ENCODE results near the gene OSBPL2.

- TF ChIP-seq CBFB (CRISPR knock-in tag; IDR thresholded peaks at IDR 0.05; ENCODE audit: low read depth) (no peak), ATF3 (CRISPR knock-in tag; conservative IDR thresholded peaks at IDR 0.05) (no peak), ATF1 (CRISPR knock-in tag; IDR thresholded peaks at IDR 0.05) (no peak), CTCF (IDR thresholded peaks at IDR 0.05) (no peak), SMAD3 (CRISPR knock-in tag; IDR thresholded peaks at IDR 0.05; ENCODE audit: borderline replicate concordance) (no peak), USF2 (CRISPR knock-in tag; IDR thresholded peaks at IDR 0.05) (no peak), ZBTB43 (CRISPR knock-in tag; IDR thresholded peaks at IDR 0.05) (no peak), FOXP4 (CRISPR knock-in tag; IDR thresholded peaks at IDR 0.05) (no peak), ARID4B (CRISPR knock-in tag; IDR thresholded peaks at IDR 0.05; ENCODE audit: borderline replicate concordance) (no peak), MAX (CRISPR knock-in tag; IDR thresholded peaks at IDR 0.05) (no peak), RORB (CRISPR knock-in tag; IDR thresholded peaks at IDR 0.05) (no peak)
Observed at GRCh38 chr20:62202083-62202395, 36.3 kb upstream of the OSBPL2 start.

All from WTC11 (cell line).